ENCODE data around the gene TCF7L2. TPM values are rescaled to one million over a fixed set of nuclear protein-coding genes. Genes with fewer than 3 reads are reported as not detected.

The TCF7L2 gene
- total RNA-seq, 1 donor from 2014 or later = 76.4 TPM

- no peak for DNase-seq (ENCODE audit: low spot score in 2 of 2, unreplicated experiment in 2 of 2)
- peaks cover 32% of the 10 kb centered on the region for H3K36me3 Mint-ChIP-seq
- H3K4me3 Mint-ChIP-seq = no peak overlapping the region
- no peak for TF ChIP-seq CTCF (IDR thresholded peaks at IDR 0.05; ENCODE audit: unreplicated experiment)
- H3K27me3 Mint-ChIP-seq (ENCODE audit: low read depth) = no peaks in the 10 kb centered on the region
- peaks cover 4% of the 10 kb centered on the region for H3K9me3 Mint-ChIP-seq
- H3K27ac Mint-ChIP-seq = no peak overlapping the region
- H3K4me1 Mint-ChIP-seq = peaks cover 9% of the 10 kb centered on the region
Observed at GRCh38 chr10:112973805-112974204, 23.8 kb downstream of the TCF7L2 start.

GRCh38 chr10:112977426-112977898, 27.4 kb downstream of the TCF7L2 start:
- TF ChIP-seq CTCF (IDR thresholded peaks at IDR 0.05; ENCODE audit: unreplicated experiment) = no peak
- no peak for DNase-seq (ENCODE audit: low spot score in 2 of 2, unreplicated experiment in 2 of 2)
- peak overlapping the region; percentile 31 for H3K27ac Mint-ChIP-seq
- H3K4me1 Mint-ChIP-seq = peaks cover 19% of the 10 kb centered on the region
- H3K36me3 Mint-ChIP-seq = peaks cover 15% of the 10 kb centered on the region
- no peak overlapping the region for H3K4me3 Mint-ChIP-seq
- H3K9me3 Mint-ChIP-seq = no peaks in the 10 kb centered on the region
- no peaks in the 10 kb centered on the region for H3K27me3 Mint-ChIP-seq (ENCODE audit: low read depth)

- Mint-ChIP-seq H3K4me3 (no peak overlapping the region), H3K27ac (peak overlapping the region; percentile 5), H3K4me1 (peaks cover 34% of the 10 kb centered on the region), H3K36me3 (peaks cover 10% of the 10 kb centered on the region), H3K9me3 (no peaks in the 10 kb centered on the region), H3K27me3 (ENCODE audit: low read depth) (no peaks in the 10 kb centered on the region)
- DNase-seq (ENCODE audit: low spot score in 2 of 2, unreplicated experiment in 2 of 2) = no peak
- no peak for TF ChIP-seq CTCF (IDR thresholded peaks at IDR 0.05; ENCODE audit: unreplicated experiment)
Observed at GRCh38 chr10:112979927-112980326, 29.9 kb downstream of the TCF7L2 start.

- H3K4me1 Mint-ChIP-seq = peaks cover 44% of the 10 kb centered on the region
- no peak overlapping the region for H3K27ac Mint-ChIP-seq
- no peak for TF ChIP-seq CTCF (IDR thresholded peaks at IDR 0.05; ENCODE audit: unreplicated experiment)
- no peak overlapping the region for H3K4me3 Mint-ChIP-seq
- no peak for DNase-seq (ENCODE audit: low spot score in 2 of 2, unreplicated experiment in 2 of 2)
- H3K27me3 Mint-ChIP-seq (ENCODE audit: low read depth) = no peaks in the 10 kb centered on the region
- no peaks in the 10 kb centered on the region for H3K9me3 Mint-ChIP-seq
- H3K36me3 Mint-ChIP-seq = peaks cover 6% of the 10 kb centered on the region
Observed at GRCh38 chr10:112980937-112981336, 30.9 kb downstream of the TCF7L2 start.

GRCh38 chr10:112981553-112981952, 31.5 kb downstream of the TCF7L2 start:
- Mint-ChIP-seq H3K9me3 (no peaks in the 10 kb centered on the region), H3K27me3 (ENCODE audit: low read depth) (no peaks in the 10 kb centered on the region), H3K4me1 (peaks cover 50% of the 10 kb centered on the region), H3K36me3 (peaks cover 6% of the 10 kb centered on the region), H3K4me3 (no peak overlapping the region), H3K27ac (peak overlapping the region; percentile 59)
- TF ChIP-seq CTCF (IDR thresholded peaks at IDR 0.05; ENCODE audit: unreplicated experiment) = no peak
- DNase-seq (ENCODE audit: low spot score in 2 of 2, unreplicated experiment in 2 of 2) = no peak

Measured in mesothelial cell of epicardium (in vitro differentiated cells).